OCI-LY1 (cell line): ENCODE data around the gene ZDHHC1.

Experiments used
- EZH2 ChIP-seq: fragments of 200-600 bp; sonication (generic), shearing (Covaris generic); IDR thresholded peaks from 2 replicates; pipeline ENCODE4 v1.8.0; 2017; ENCODE audit warnings: borderline replicate concordance, mixed run types, mild to moderate bottlenecking, antibody characterized with exemption, low read length, moderate library complexity, mixed read lengths
- TF ChIP-seq, protein P1 (sequence below): fragments of 200-600 bp; sonication (generic), shearing (Covaris generic); IDR thresholded peaks from 2 replicates; pipeline ENCODE4 v1.5.1; 2017; ENCODE audit warnings: mild to moderate bottlenecking, antibody characterized with exemption, low read length, moderate library complexity, mixed read lengths

DNA sequence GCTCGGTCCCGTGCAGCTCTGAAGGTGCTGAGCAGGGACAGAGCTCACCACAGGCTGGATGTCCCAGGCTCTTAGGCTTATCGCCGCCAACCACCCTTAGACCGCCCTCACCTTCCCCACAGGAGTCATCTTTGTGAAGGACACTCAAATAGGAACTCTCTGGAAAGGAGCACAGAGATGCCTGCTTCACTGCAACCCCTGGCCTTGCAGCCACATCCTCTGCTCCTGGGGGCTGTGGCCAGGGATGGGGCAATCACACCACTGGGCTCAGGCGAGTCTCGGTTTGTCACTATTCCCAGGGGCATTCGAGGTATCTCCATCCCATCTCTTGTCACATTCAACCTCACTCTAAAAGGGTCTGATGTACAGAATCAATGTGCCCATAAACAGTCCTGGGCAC lies 10.9 kb downstream of the ZDHHC1 start:
- TF ChIP-seq, protein P1, sequence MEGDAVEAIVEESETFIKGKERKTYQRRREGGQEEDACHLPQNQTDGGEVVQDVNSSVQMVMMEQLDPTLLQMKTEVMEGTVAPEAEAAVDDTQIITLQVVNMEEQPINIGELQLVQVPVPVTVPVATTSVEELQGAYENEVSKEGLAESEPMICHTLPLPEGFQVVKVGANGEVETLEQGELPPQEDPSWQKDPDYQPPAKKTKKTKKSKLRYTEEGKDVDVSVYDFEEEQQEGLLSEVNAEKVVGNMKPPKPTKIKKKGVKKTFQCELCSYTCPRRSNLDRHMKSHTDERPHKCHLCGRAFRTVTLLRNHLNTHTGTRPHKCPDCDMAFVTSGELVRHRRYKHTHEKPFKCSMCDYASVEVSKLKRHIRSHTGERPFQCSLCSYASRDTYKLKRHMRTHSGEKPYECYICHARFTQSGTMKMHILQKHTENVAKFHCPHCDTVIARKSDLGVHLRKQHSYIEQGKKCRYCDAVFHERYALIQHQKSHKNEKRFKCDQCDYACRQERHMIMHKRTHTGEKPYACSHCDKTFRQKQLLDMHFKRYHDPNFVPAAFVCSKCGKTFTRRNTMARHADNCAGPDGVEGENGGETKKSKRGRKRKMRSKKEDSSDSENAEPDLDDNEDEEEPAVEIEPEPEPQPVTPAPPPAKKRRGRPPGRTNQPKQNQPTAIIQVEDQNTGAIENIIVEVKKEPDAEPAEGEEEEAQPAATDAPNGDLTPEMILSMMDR, result no peak
- no peak for TF ChIP-seq EZH2
